ENCODE data around the gene IFITM5. TPM values are rescaled to one million over a fixed set of nuclear protein-coding genes. Genes with fewer than 3 reads are reported as not detected.

The IFITM5 gene
- total RNA-seq, 1 experiment from 2014 or later = not detected

GRCh38 chr11:335779-336658 is 36.7 kb upstream of the IFITM5 start:
- Histone ChIP-seq H4K8ac (replicated peaks; ENCODE audit: insufficient read length, low read depth, low read length) (no peak overlapping the region), H2BK15ac (ENCODE audit: low read depth, low read length) (no peak overlapping the region), H2AK5ac (ENCODE audit: insufficient read length, low read length) (peak overlapping the region; percentile 17), H3K18ac (ENCODE audit: insufficient read length, low read depth, low read length) (peak overlapping the region; percentile 28), H2BK120ac (ENCODE audit: low read depth, low read length, poor library complexity, severe bottlenecking) (no peak overlapping the region), H4K5ac (ENCODE audit: insufficient read length, low read depth, low read length) (no peak overlapping the region), H3K9me3 (ENCODE audit: control insufficient read depth, low read depth, low read length) (no peaks in the 10 kb centered on the region), H3T11ph (ENCODE audit: low read length) (no peak overlapping the region), H3K23ac (ENCODE audit: insufficient read length, low read depth, low read length) (no peak overlapping the region), H3K9ac (ENCODE audit: extremely low read depth, insufficient read length, low read length) (no peak overlapping the region), H2BK20ac (ENCODE audit: low read depth, low read length, poor library complexity, severe bottlenecking) (no peak overlapping the region), H3K4me2 (ENCODE audit: insufficient read depth, insufficient read length, low read length) (no peak overlapping the region), H4K91ac (ENCODE audit: insufficient read length, low read depth, low read length) (no peak overlapping the region), H3K79me1 (ENCODE audit: insufficient read depth, low read depth, low read length, poor library complexity, severe bottlenecking) (no peaks in the 10 kb centered on the region), H4K20me1 (ENCODE audit: control insufficient read depth, insufficient read depth, insufficient read length) (no peaks in the 10 kb centered on the region), H2AFZ (ENCODE audit: low read length) (peak overlapping the region; percentile 17), H2BK12ac (ENCODE audit: insufficient read length, low read depth, low read length) (no peak overlapping the region), H3K56ac (ENCODE audit: insufficient read length, low read depth, low read length) (no peak overlapping the region), H3K23me2 (ENCODE audit: insufficient read length, low read depth, low read length, poor library complexity, severe bottlenecking) (no peaks in the 10 kb centered on the region), H3K27me3 (ENCODE audit: insufficient read depth, low read length) (no peaks in the 10 kb centered on the region), H3K27ac (ENCODE audit: insufficient read length, low read depth, low read length) (no peak overlapping the region), H3K4ac (ENCODE audit: low read depth, low read length) (peak overlapping the region; percentile 23; the same call in 1 of the 2 replicates), H2BK5ac (ENCODE audit: insufficient read length, low read length) (no peak overlapping the region), H3K4me1 (ENCODE audit: insufficient read depth, low read length) (peaks cover 12% of the 10 kb centered on the region), H3K14ac (ENCODE audit: insufficient read depth, low read length) (no peak overlapping the region), H3K79me2 (ENCODE audit: insufficient read depth, low read length) (no peaks in the 10 kb centered on the region)
- H3K27me3 Mint-ChIP-seq (ENCODE audit: low read depth) = peaks cover 3% of the 10 kb centered on the region
- H3K9me3 Mint-ChIP-seq = peaks cover 20 to 25% of the 10 kb centered on the region in 2 experiments
- H3K4me1 Mint-ChIP-seq = peaks cover 41 to 45% of the 10 kb centered on the region in 2 experiments
- peaks cover 4 to 27% (median 11%) of the 10 kb centered on the region in 3 experiments; a peak in 6 of 7 replicates for H3K36me3 Mint-ChIP-seq (ENCODE audit: insufficient read depth in 1 of 3, low read depth in 3 of 3)
- peak overlapping the region in 1 of 2 experiments; percentile 42; a peak in 3 of 5 replicates for H3K4me3 Mint-ChIP-seq
- TF ChIP-seq CTCF (conservative IDR thresholded peaks at IDR 0.05) = no peak
- no CpG with 5 or more reads among the region's 15 CpGs for WGBS (ENCODE audit: extremely low coverage, insufficient read length, low lambda C conversion rate)
- H3K27ac Mint-ChIP-seq = peak overlapping the region; percentile 55 to 91 (median 57)
- DNase-seq = no peak
